NCI-H1105 treated with DMSO at 0.1 percent for 48 hours (cell line): ENCODE data around the gene MIPEP.

Source experiments
- DNase-seq: peaks from one replicate; lab custom pipeline; 2025; lab: John Stamatoyannopoulos, UW

The MIPEP gene

GRCh38 chr13:23715092-23715761, 174.0 kb downstream of the MIPEP start:
- DNase-seq = no peak

GRCh38 chr13:23714672-23715071, 174.5 kb downstream of the MIPEP start:
- no peak for DNase-seq

GRCh38 chr13:23711355-23711754, 177.8 kb downstream of the MIPEP start:
- no peak for DNase-seq

GRCh38 chr13:23710366-23710765, 178.8 kb downstream of the MIPEP start:
- DNase-seq = no peak

GRCh38 chr13:23709536-23709935, 179.7 kb downstream of the MIPEP start:
- no peak for DNase-seq

GRCh38 chr13:23707674-23708073, 181.5 kb downstream of the MIPEP start:
- no peak for DNase-seq

- DNase-seq = no peak
These were observed 183.6 kb downstream of the MIPEP start for GRCh38 chr13:23705583-23705982.

GRCh38 chr13:23703246-23703860, 185.8 kb downstream of the MIPEP start:
- DNase-seq = no peak

- no peak for DNase-seq
These were observed 187.6 kb downstream of the MIPEP start for GRCh38 chr13:23701636-23702035.

- no peak for DNase-seq
These were observed 188.0 kb downstream of the MIPEP start for GRCh38 chr13:23701186-23701585.

GRCh38 chr13:23699271-23699670, 189.9 kb downstream of the MIPEP start:
- DNase-seq = no peak

- no peak for DNase-seq
These were observed 191.4 kb downstream of the MIPEP start for GRCh38 chr13:23697772-23698313.

GRCh38 chr13:23696610-23697009, 192.6 kb downstream of the MIPEP start:
- DNase-seq = no peak

- DNase-seq = no peak
These were observed 193.3 kb downstream of the MIPEP start for GRCh38 chr13:23695711-23696464.

GRCh38 chr13:23695196-23695595, 194.0 kb downstream of the MIPEP start:
- no peak for DNase-seq

GRCh38 chr13:23692816-23693215, 196.4 kb downstream of the MIPEP start:
- no peak for DNase-seq

- no peak for DNase-seq
These were observed 198.5 kb downstream of the MIPEP start for GRCh38 chr13:23690668-23691067.

GRCh38 chr13:23688336-23688735, 200.9 kb downstream of the MIPEP start:
- no peak for DNase-seq

- no peak for DNase-seq
These were observed 201.6 kb downstream of the MIPEP start for GRCh38 chr13:23687614-23688013.

- DNase-seq = no peak
These were observed 202.3 kb downstream of the MIPEP start for GRCh38 chr13:23686948-23687347.

GRCh38 chr13:23685416-23685815, 203.8 kb downstream of the MIPEP start:
- no peak for DNase-seq

- no peak for DNase-seq
These were observed 204.6 kb downstream of the MIPEP start for GRCh38 chr13:23684647-23685046.

GRCh38 chr13:23683084-23683483, 206.1 kb downstream of the MIPEP start:
- no peak for DNase-seq
